K562 (cell line): ENCODE results near the gene HDAC7. TPM values are rescaled to one million over a fixed set of nuclear protein-coding genes. Genes with fewer than 3 reads are reported as not detected.
A peak's percentile ranks its signal among the peaks of the same experiment; 100 is the strongest.

Experiments
- ATAC-seq: fragments of 200-7000 bp; cut with Tn5 transposase; 3 replicates; pipeline ENCODE4 v1.9.1; 2020; ENCODE audit warnings: moderate library complexity
- BruUV-seq: library from RNA; stranded (reverse); fragments of 400-500 nt; replicated peaks from 2 replicates; lab custom pipeline; 2021; lab: Mats Ljungman, UMichigan
- CTCF ChIA-PET: fragments of 300-600 bp; formaldehyde crosslinking; extraction: SDS; loops from one replicate; lab custom pipeline; 2021; ENCODE audit warnings: low intra/inter-chr PET ratio; lab: Yijun Ruan, JAX
- POLR2A ChIA-PET: fragments of 300-600, 350-650 bp; sonication (Branson Sonifier 250); formaldehyde crosslinking; extraction: SDS; loops from one replicate; lab custom pipeline; 2021; ENCODE audit warnings: antibody characterized with exemption, inconsistent platforms; lab: Yijun Ruan, JAX
- DNase-seq, 4 experiments: peaks; one replicate each; pipeline versions ENCODE4 v3.0.0 to v3.0.0-alpha.2; 2011 to 2018; ENCODE audit warnings: low spot score in 3 of 4, mixed read lengths in 3 of 4; ENCODE audit errors: extremely low read depth in 1 of 4
- FAIRE-seq: peaks from 2 replicates; lab custom pipeline; 2011; peaks lifted over from hg19 to GRCh38; lab: Jason Lieb, UNC
- H2AFZ ChIP-seq: 2 replicates; pipeline ENCODE4 v1.6.0; 2011; ENCODE audit warnings: low read depth, low read length, control low read depth, inconsistent platforms
- H3K27ac ChIP-seq: fragments of 200-600 bp; 3 replicates; pipeline ENCODE4 v1.8.0; 2011; ENCODE audit warnings: low read depth, mild to moderate bottlenecking, control low read depth, inconsistent platforms, low read length, moderate library complexity, mixed read lengths; ENCODE audit errors: extremely low read depth
- H3K27me3 ChIP-seq, 2 experiments: fragments of 300-600 bp in 1 of 2; 2 replicates in 1 of 2; 3 replicates in 1 of 2; pipeline versions ENCODE4 v1.6.0 to v1.8.0; 2011; ENCODE audit warnings: inconsistent platforms in 2 of 2, low read length in 2 of 2, mild to moderate bottlenecking in 1 of 2, mixed read lengths in 1 of 2, moderate library complexity in 1 of 2; ENCODE audit not compliant: control insufficient read depth in 2 of 2, insufficient read depth in 2 of 2
- H3K36me3 ChIP-seq: fragments of 300-600 bp; 3 replicates; pipeline ENCODE4 v1.8.0; 2011; ENCODE audit warnings: mild to moderate bottlenecking, low read length, inconsistent platforms; ENCODE audit not compliant: control insufficient read depth, insufficient read depth
- H3K4me1 ChIP-seq, 2 experiments: fragments of 200-600 bp in 1 of 2; replicated peaks in 1 of 2; 2 replicates in 1 of 2; 3 replicates in 1 of 2; pipeline versions ENCODE4 v1.5.1 to v1.8.0; 2011; ENCODE audit warnings: inconsistent platforms in 2 of 2, low read length in 2 of 2, mild to moderate bottlenecking in 1 of 2, mixed read lengths in 1 of 2, moderate library complexity in 1 of 2; ENCODE audit not compliant: control insufficient read depth in 2 of 2, insufficient read depth in 2 of 2
- H3K4me2 ChIP-seq: 2 replicates; pipeline ENCODE4 v1.6.1; 2011; ENCODE audit warnings: low read length, control low read depth, inconsistent platforms, mixed read lengths; ENCODE audit not compliant: insufficient read depth
- H3K4me3 ChIP-seq: fragments of 200-600 bp; sonication (generic), shearing (Covaris generic); 2 replicates; pipeline ENCODE4 v1.5.1; 2016; ENCODE audit warnings: control low read depth, inconsistent platforms
- H3K79me2 ChIP-seq: fragments of 200-600 bp; 3 replicates; pipeline ENCODE4 v1.8.0; 2011; ENCODE audit warnings: low read length, inconsistent platforms; ENCODE audit not compliant: control insufficient read depth, insufficient read depth
- H3K9ac ChIP-seq, 2 experiments: 2 replicates each; pipeline versions ENCODE4 v1.6.0 to v1.6.1; 2011; ENCODE audit warnings: low read depth in 2 of 2, low read length in 2 of 2, control low read depth in 1 of 2, inconsistent platforms in 1 of 2, mild to moderate bottlenecking in 1 of 2, mixed read lengths in 1 of 2; ENCODE audit not compliant: insufficient read depth in 1 of 2
- H3K9me1 ChIP-seq: one replicate; pipeline ENCODE4 v1.6.0; 2011; ENCODE audit warnings: inconsistent platforms, mild to moderate bottlenecking, low read length, moderate library complexity; ENCODE audit not compliant: control insufficient read depth, insufficient read depth
- H3K9me3 ChIP-seq: replicated peaks from 2 replicates; pipeline ENCODE4 v1.5.1; 2011; ENCODE audit warnings: low read depth, low read length, inconsistent platforms; ENCODE audit not compliant: control insufficient read depth, insufficient read depth
- H4K20me1 ChIP-seq: replicated peaks from 2 replicates; pipeline ENCODE4 v1.6.1; 2011; ENCODE audit warnings: low read length, inconsistent platforms, mixed read lengths; ENCODE audit not compliant: control insufficient read depth, insufficient read depth
- DEAF1 ChIP-seq: fragments of 450-650 bp; formaldehyde crosslinking; IDR thresholded peaks from 2 replicates; pipeline ENCODE4 v1.4.0; 2020; ENCODE audit warnings: mild to moderate bottlenecking, moderate library complexity
- ESRRA ChIP-seq: fragments of 450-650 bp; IDR thresholded peaks from 2 replicates; pipeline ENCODE4 v1.6.1; 2014; ENCODE audit warnings: low read depth, mild to moderate bottlenecking, moderate library complexity, borderline replicate concordance
- EZH2 ChIP-seq: IDR thresholded peaks from 2 replicates; pipeline ENCODE4 v1.6.1; 2012; ENCODE audit warnings: low read depth, mild to moderate bottlenecking, inconsistent platforms, low read length, borderline replicate concordance
- FOSL1 ChIP-seq: fragments of 200-800 bp; sonication (Bioruptor generic); conservative IDR thresholded peaks from 2 replicates; pipeline ENCODE4 v1.6.1; 2016; ENCODE audit warnings: missing genetic modification characterization, missing compliant biosample characterization
- L3MBTL2 ChIP-seq: fragments of 450-650 bp; IDR thresholded peaks from 2 replicates; pipeline ENCODE4 v1.6.1; 2016; ENCODE audit warnings: mild to moderate bottlenecking, moderate library complexity
- NR2C2 ChIP-seq, 2 experiments: fragments of 200-800 bp in 1 of 2; sonication (Bioruptor generic) in 1 of 2; sonication (generic) in 1 of 2; formaldehyde crosslinking in 1 of 2; IDR thresholded peaks; 2 replicates each; pipeline versions ENCODE4 v1.6.1 to v1.8.0; 2016 to 2022; ENCODE audit warnings: mild to moderate bottlenecking in 1 of 2, missing compliant biosample characterization in 1 of 2, missing genetic modification characterization in 1 of 2, missing genetic modification reagents in 1 of 2
- PBX2 ChIP-seq, 2 experiments: IDR thresholded peaks in 1 of 2; conservative IDR thresholded peaks in 1 of 2; 2 replicates each; pipeline ENCODE4 v1.6.1; 2016; ENCODE audit warnings: low read depth in 2 of 2, mild to moderate bottlenecking in 1 of 2, missing compliant biosample characterization in 1 of 2, missing genetic modification characterization in 1 of 2, moderate library complexity in 1 of 2
- RCOR1 ChIP-seq, 2 experiments: IDR thresholded peaks; 2 replicates each; pipeline ENCODE4 v1.6.1; 2012; ENCODE audit warnings: low read depth in 2 of 2, low read length in 2 of 2, borderline replicate concordance in 1 of 2, improper control_type of control experiment in 1 of 2
- SMARCB1 ChIP-seq: IDR thresholded peaks from 2 replicates; pipeline ENCODE4 v1.6.1; 2011; ENCODE audit warnings: improper control_type of control experiment, low read depth; ENCODE audit not compliant: insufficient read length
- TAF9B ChIP-seq: fragments of 450-650 bp; IDR thresholded peaks from 2 replicates; pipeline ENCODE4 v1.6.1; 2018; ENCODE audit warnings: mild to moderate bottlenecking; ENCODE audit not compliant: partially characterized antibody
- ZBTB17 ChIP-seq: fragments of 450-650 bp; formaldehyde crosslinking; IDR thresholded peaks from 2 replicates; pipeline ENCODE4 v1.4.0; 2020; ENCODE audit warnings: mild to moderate bottlenecking
- ZNF175 ChIP-seq: fragments of 200-800 bp; sonication (Bioruptor generic); IDR thresholded peaks from 2 replicates; pipeline ENCODE4 v1.6.1; 2016; ENCODE audit warnings: low read depth, mild to moderate bottlenecking, missing genetic modification characterization, missing compliant biosample characterization
- ZNF584 ChIP-seq: fragments of 200-800 bp; sonication (Bioruptor generic); IDR thresholded peaks from 2 replicates; pipeline ENCODE4 v1.6.1; 2016; ENCODE audit warnings: low read depth, mild to moderate bottlenecking, missing genetic modification characterization, missing compliant biosample characterization
- WGBS: fragments of 100-300 bp; shearing (Covaris generic); methylation state at CpG from one replicate; pipeline ENCODE4 v1.1.6; 2016; ENCODE audit warnings: low coverage, mixed read lengths; ENCODE audit not compliant: insufficient coverage; ENCODE audit errors: missing lambda C conversion rate; 5-methylcytosine and 5-hydroxymethylcytosine counted together
- in situ Hi-C: fragments of 300-500 bp; cut with MboI; formaldehyde crosslinking; loops from 4 replicates; pipeline ENCODE4 v1.15.0; 2018; ENCODE audit warnings: inconsistent platforms, mixed read lengths
- intact Hi-C: fragments of 100-400 bp; cut with micrococcal nuclease; formaldehyde crosslinking; loops from 2 replicates; pipeline ENCODE4 v1.14.2; 2022
- polyA plus RNA-seq, 8 experiments: library from polyadenylated mRNA; depleted of rRNA in 4 of 8; stranded (reverse) in 5 of 8; unstranded in 3 of 8; fragments of >200 nt; fragmentation: Nextera tagmentation in 2 of 8; fragmentation: Illumina TruSeq in 1 of 8; extraction: Ambion mirVana in 2 of 8; extraction: Trizol in 1 of 8; gene quantifications; 2 replicates each; pipeline versions ENCODE4 v1.2.1 to v1.2.3, GENCODE V29; 2011 to 2014; ENCODE audit warnings: inconsistent platforms in 1 of 8, missing spikeins in 1 of 8
- total RNA-seq, 7 experiments: library from RNA; depleted of rRNA in 6 of 7; stranded (reverse); fragments of >200 nt in 6 of 7; fragmentation: Illumina TruSeq in 2 of 7; extraction: Trizol in 2 of 7; gene quantifications; 2 replicates each; pipeline versions ENCODE4 v1.2.1 to v1.2.3, GENCODE V29; 2011 to 2021; ENCODE audit warnings: low replicate concordance in 1 of 7

The HDAC7 gene
- total and polyA plus RNA-seq, 9 of the 15 experiments (the other 6 are each of a cell fraction or from before 2014, with no cell fraction given): 2.5 to 129 (median 31.1) TPM

GRCh38 chr12:47850153-47851084, 30.7 kb upstream of the HDAC7 start (continued):
- TF ChIP-seq TAF9B (no peak), ZBTB17 (CRISPR knock-in tag) (no peak)

GRCh38 chr12:47849261-47849660, 29.6 kb upstream of the HDAC7 start:
- BruUV-seq: no TSS peak
- no peaks in the 10 kb centered on the region for H3K9me1 ChIP-seq
- H3K27ac ChIP-seq: no peak overlapping the region
- peak; percentile 54 for FAIRE-seq
- H3K4me3 ChIP-seq: no peak overlapping the region
- WGBS: 18% methylated on average over 5 of the region's 5 CpGs
- no peaks in the 10 kb centered on the region for H3K9me3 ChIP-seq
- no peak overlapping the region for H3K9ac ChIP-seq
- POLR2A ChIA-PET: interaction anchor here (0.6 to 1.5 kb wide), 8 partner anchors 10 to 55 kb away, joined by 3 to 5 read pairs (median 4); no protein-coding TSS in a partner anchor
- no peak for DNase-seq
- ATAC-seq: peak; percentile 34; the same call in 2 of the 3 replicates
- no peaks in the 10 kb centered on the region for H3K36me3 ChIP-seq
- peaks cover 14 to 22% of the 10 kb centered on the region in 2 experiments; a peak in 4 of 5 replicates for H3K4me1 ChIP-seq
- H4K20me1 ChIP-seq: 0 out of 2 replicates have a peak, but pooled peaks cover 5% of the 10 kb centered on the region
- H2AFZ ChIP-seq: no peak overlapping the region
- CTCF ChIA-PET: no interaction called here
- H3K79me2 ChIP-seq: no peaks in the 10 kb centered on the region
- intact Hi-C loops (loop anchor here (1.0 kb wide), 1 partner anchor 32 kb away; no protein-coding TSS in a partner anchor), in situ Hi-C loops (no loop called here)
- H3K27me3 ChIP-seq: no peaks in the 10 kb centered on the region
- no peak overlapping the region for H3K4me2 ChIP-seq
- TF ChIP-seq ZNF175 (peak; percentile 24; the same call in 1 of the 2 replicates), L3MBTL2 (0 out of 2 replicates have a peak, but pooled peaks have one; percentile 15), RCOR1 (IDR thresholded peaks at IDR 0.05; ENCODE audit: borderline replicate concordance in 1 of 2, low read depth in 2 of 2, low read length in 2 of 2) (peak in 1 of 2 experiments; percentile 78; a peak in 2 of 4 replicates), FOSL1 (tag) (peak; percentile 29; the same call in 1 of the 2 replicates), NR2C2 (CRISPR knock-in tag; IDR thresholded peaks at IDR 0.05) (no peak), NR2C2 (tag; IDR thresholded peaks at IDR 0.05) (peak; percentile 47; the same call in 1 of the 2 replicates), SMARCB1 (no peak), EZH2 (no peak), ZNF584 (CRISPR knock-in tag) (0 out of 2 replicates have a peak, but pooled peaks have one; percentile 20), ESRRA (peak; percentile 14; the same call in 1 of the 2 replicates), DEAF1 (CRISPR knock-in tag) (no peak), PBX2 (CRISPR knock-in tag; IDR thresholded peaks at IDR 0.05; ENCODE audit: low read depth) (no peak), PBX2 (tag; conservative IDR thresholded peaks at IDR 0.05; ENCODE audit: low read depth) (0 out of 2 replicates have a peak, but pooled peaks have one; percentile 9)
